Common myeloid progenitor, CD34-positive (primary cell): ENCODE data around the gene MCFD2.

Experiments used
- CTCF ChIA-PET: fragments of 350-600 bp; sonication (Branson Sonifier 250); formaldehyde crosslinking; loops from one replicate; lab custom pipeline; 2021; ENCODE audit warnings: antibody characterized with exemption; lab: Charles Lee
- POLR2A ChIA-PET: fragments of 350-600 bp; sonication (Branson Sonifier 250); formaldehyde crosslinking; loops from one replicate; lab custom pipeline; 2021; ENCODE audit warnings: antibody characterized with exemption; lab: Charles Lee
- DNase-seq, 3 donors: peaks; one replicate each; pipeline versions ENCODE4 v3.0.0 to v3.0.0-alpha.2; 2013
- H3K27ac ChIP-seq, 2 experiments: 1 replicate in 1 of 2; 2 replicates in 1 of 2; pipeline ENCODE4 v1.7.0; 2013; ENCODE audit warnings: inconsistent platforms in 2 of 2, low read length in 2 of 2, mild to moderate bottlenecking in 2 of 2, low read depth in 1 of 2, moderate library complexity in 1 of 2; ENCODE audit not compliant: severe bottlenecking in 2 of 2, insufficient read depth in 1 of 2, poor library complexity in 1 of 2
- H3K27me3 ChIP-seq, 5 experiments: replicated peaks in 2 of 5; 1 replicate in 3 of 5; 2 replicates in 2 of 5; pipeline versions ENCODE4 v1.6.1 to v1.7.0; 2013; ENCODE audit warnings: low read length in 4 of 5, mild to moderate bottlenecking in 2 of 5, moderate library complexity in 2 of 5, inconsistent platforms in 1 of 5; ENCODE audit not compliant: insufficient read depth in 5 of 5, control insufficient read depth in 4 of 5
- H3K36me3 ChIP-seq, 4 experiments: 1 replicate in 2 of 4; 2 replicates in 2 of 4; pipeline versions ENCODE4 v1.6.1 to v1.7.0; 2013; ENCODE audit warnings: low read length in 3 of 4, control low read depth in 1 of 4, mild to moderate bottlenecking in 1 of 4; ENCODE audit not compliant: control insufficient read depth in 4 of 4, insufficient read depth in 4 of 4
- H3K4me1 ChIP-seq, 4 experiments: 1 replicate in 3 of 4; 2 replicates in 1 of 4; pipeline versions ENCODE4 v1.6.1 to v1.7.1; 2013; ENCODE audit warnings: low read length in 3 of 4, mild to moderate bottlenecking in 3 of 4, control low read depth in 1 of 4, inconsistent platforms in 1 of 4, moderate library complexity in 1 of 4; ENCODE audit not compliant: control insufficient read depth in 4 of 4, insufficient read depth in 4 of 4; ENCODE audit errors: control extremely low read depth in 1 of 4
- H3K4me3 ChIP-seq, 7 experiments: 1 replicate in 4 of 7; 2 replicates in 3 of 7; pipeline versions ENCODE4 v1.5.1 to v1.7.0; 2013; ENCODE audit warnings: mild to moderate bottlenecking in 7 of 7, low read length in 6 of 7, moderate library complexity in 6 of 7, inconsistent platforms in 2 of 7, low read depth in 2 of 7, control low read depth in 1 of 7; ENCODE audit not compliant: insufficient read depth in 4 of 7, control insufficient read depth in 1 of 7; ENCODE audit errors: extremely low read depth in 1 of 7
- H3K9me3 ChIP-seq, 5 experiments: 1 replicate in 4 of 5; 2 replicates in 1 of 5; pipeline versions ENCODE4 v1.6.1 to v1.7.1; 2013; ENCODE audit warnings: low read length in 4 of 5, mild to moderate bottlenecking in 2 of 5, inconsistent platforms in 1 of 5, low read depth in 1 of 5, moderate library complexity in 1 of 5; ENCODE audit not compliant: control insufficient read depth in 4 of 5, insufficient read depth in 2 of 5; ENCODE audit errors: control extremely low read depth in 1 of 5
- WGBS: methylation state at CpG from one replicate; pipeline ENCODE4 v1.1.5; 2013; ENCODE audit not compliant: insufficient coverage; 5-methylcytosine and 5-hydroxymethylcytosine counted together

MCFD2 gene

GRCh38 chr2:46893269-46893939 lies 22.2 kb downstream of the MCFD2 start:
- H3K4me1 ChIP-seq: no peaks in the 10 kb centered on the region
- no peaks in the 10 kb centered on the region for H3K9me3 ChIP-seq
- H3K27me3 ChIP-seq: no peaks in the 10 kb centered on the region
- POLR2A ChIA-PET: no interaction called here
- CTCF ChIA-PET: no interaction called here
- WGBS: 92% methylated on average over 2 of the region's 3 CpGs
- no peak overlapping the region for H3K27ac ChIP-seq
- DNase-seq: peak in 1 of 3 donors; percentile 13
- H3K36me3 ChIP-seq: no peaks in the 10 kb centered on the region
- H3K4me3 ChIP-seq: no peak overlapping the region

- ChIA-PET CTCF (interaction anchor here (1.6 to 2.6 kb wide), 2 partner anchors 116 to 241 kb away, joined by 3 to 9 read pairs; no protein-coding TSS in a partner anchor), POLR2A (no interaction called here)
- Histone ChIP-seq H3K27me3 (no peaks in the 10 kb centered on the region), H3K9me3 (no peaks in the 10 kb centered on the region), H3K36me3 (no peaks in the 10 kb centered on the region), H3K4me1 (no peaks in the 10 kb centered on the region), H3K4me3 (no peak overlapping the region), H3K27ac (no peak overlapping the region)
- 100% methylated on average over 8 of the region's 8 CpGs for WGBS
- DNase-seq: no peak
Observed at GRCh38 chr2:46891956-46892553, 23.6 kb downstream of the MCFD2 start.

- H3K27ac ChIP-seq: no peak overlapping the region
- POLR2A ChIA-PET: no interaction called here
Observed at GRCh38 chr2:46888421-46888952, 27.1 kb downstream of the MCFD2 start.

GRCh38 chr2:46887028-46887885 lies 28.3 kb downstream of the MCFD2 start:
- CTCF ChIA-PET: interaction anchor here (0.8 to 3.5 kb wide), 17 partner anchors 10 to 282 kb away, joined by 3 to 28 read pairs (median 4); no protein-coding TSS in a partner anchor
- WGBS: 100% methylated on average over 1 of the region's 2 CpGs
- POLR2A ChIA-PET: no interaction called here
- no peaks in the 10 kb centered on the region for H3K9me3 ChIP-seq
- DNase-seq: no peak
- no peak overlapping the region for H3K4me3 ChIP-seq
- H3K36me3 ChIP-seq: no peaks in the 10 kb centered on the region
- no peaks in the 10 kb centered on the region for H3K4me1 ChIP-seq
- no peaks in the 10 kb centered on the region for H3K27me3 ChIP-seq
- H3K27ac ChIP-seq: no peak overlapping the region

More at GRCh38 chr2:46888421-46888952, 27.1 kb downstream of the MCFD2 start:
- WGBS: 98% methylated on average over 10 of the region's 11 CpGs
- Histone ChIP-seq H3K4me1 (no peaks in the 10 kb centered on the region), H3K9me3 (no peaks in the 10 kb centered on the region), H3K4me3 (no peak overlapping the region), H3K36me3 (no peaks in the 10 kb centered on the region), H3K27me3 (no peaks in the 10 kb centered on the region)
- no peak for DNase-seq
- CTCF ChIA-PET: interaction anchor here (0.9 to 3.5 kb wide), 15 partner anchors 8 to 302 kb away, joined by 3 to 28 read pairs (median 5); no protein-coding TSS in a partner anchor

GRCh38 chr2:46886268-46887027 lies 29.2 kb downstream of the MCFD2 start:
- Histone ChIP-seq H3K4me1 (no peaks in the 10 kb centered on the region), H3K9me3 (no peaks in the 10 kb centered on the region), H3K4me3 (no peak overlapping the region), H3K36me3 (no peaks in the 10 kb centered on the region), H3K27ac (no peak overlapping the region), H3K27me3 (no peaks in the 10 kb centered on the region)
- CTCF ChIA-PET: interaction anchor here (0.8 to 3.5 kb wide), 15 partner anchors 10 to 281 kb away, joined by 3 to 28 read pairs (median 4); no protein-coding TSS in a partner anchor
- 97% methylated on average over 3 of the region's 6 CpGs for WGBS
- DNase-seq: no peak
- POLR2A ChIA-PET: no interaction called here

- no peaks in the 10 kb centered on the region for H3K4me1 ChIP-seq
- DNase-seq: no peak
- H3K27ac ChIP-seq: no peak overlapping the region
- no peaks in the 10 kb centered on the region for H3K9me3 ChIP-seq
- 80% methylated on average over 1 of the region's 4 CpGs for WGBS
- H3K4me3 ChIP-seq: no peak overlapping the region
- CTCF ChIA-PET: interaction anchor here (1.1 to 3.5 kb wide), 6 partner anchors 10 to 252 kb away, joined by 3 to 28 read pairs (median 4); no protein-coding TSS in a partner anchor
- POLR2A ChIA-PET: no interaction called here
- H3K36me3 ChIP-seq: no peaks in the 10 kb centered on the region
- no peaks in the 10 kb centered on the region for H3K27me3 ChIP-seq
Observed at GRCh38 chr2:46885376-46885775, 30.2 kb downstream of the MCFD2 start.
